ENCODE data around the gene AGTPBP1. TPM values are rescaled to one million over a fixed set of nuclear protein-coding genes. Genes with fewer than 3 reads are reported as not detected.

AGTPBP1 gene
- total and polyA plus RNA-seq, 9 of the 15 experiments (the other 6 are each of a cell fraction or from before 2014, with no cell fraction given): 1.4 to 7.9 (median 4.6) TPM

GRCh38 chr9:85516976-85517637, 224.6 kb downstream of the AGTPBP1 start:
- Histone ChIP-seq H3K27me3 (ENCODE audit: control insufficient read depth in 2 of 2, insufficient read depth in 2 of 2, low read length in 2 of 2) (peaks cover 2 to 21% of the 10 kb centered on the region in 2 experiments; a peak in 3 of 5 replicates), H3K4me1 (replicated peaks in 1 of 2; ENCODE audit: control insufficient read depth in 2 of 2, insufficient read depth in 2 of 2, low read length in 2 of 2) (no peaks in the 10 kb centered on the region), H3K27ac (ENCODE audit: extremely low read depth, low read depth, low read length) (no peak overlapping the region), H3K4me3 (no peak overlapping the region), H3K79me2 (ENCODE audit: control insufficient read depth, insufficient read depth, low read length) (no peaks in the 10 kb centered on the region), H3K9ac (ENCODE audit: insufficient read depth in 1 of 2, low read depth in 2 of 2, low read length in 2 of 2) (no peak overlapping the region), H3K9me1 (ENCODE audit: control insufficient read depth, insufficient read depth, low read length) (no peaks in the 10 kb centered on the region), H4K20me1 (replicated peaks; ENCODE audit: control insufficient read depth, insufficient read depth, low read length) (no peaks in the 10 kb centered on the region), H2AFZ (ENCODE audit: low read depth, low read length) (no peak overlapping the region), H3K36me3 (ENCODE audit: control insufficient read depth, insufficient read depth, low read length) (no peaks in the 10 kb centered on the region), H3K9me3 (replicated peaks; ENCODE audit: control insufficient read depth, insufficient read depth, low read depth, low read length) (no peaks in the 10 kb centered on the region), H3K4me2 (ENCODE audit: insufficient read depth, low read length) (no peak overlapping the region)
- no TSS peak for BruUV-seq (replicated peaks)
- FAIRE-seq: no peak
- TF ChIP-seq U2AF2 (optimal IDR thresholded peaks at IDR 0.05; ENCODE audit: low read depth, low read length): no peak
- TF ChIP-seq ZEB2 (IDR thresholded peaks at IDR 0.05): no peak
- no peak for TF ChIP-seq IRF1 (CRISPR knock-in tag; IDR thresholded peaks at IDR 0.05; ENCODE audit: borderline replicate concordance)
- no peak for TF ChIP-seq CHD4 (IDR thresholded peaks at IDR 0.05; ENCODE audit: insufficient read depth, insufficient replicate concordance, low read depth, low read length, poor library complexity, severe bottlenecking)
- TF ChIP-seq TCF7L2 (IDR thresholded peaks at IDR 0.05; ENCODE audit: low read depth, low read length): no peak
- TF ChIP-seq MCM7 (IDR thresholded peaks at IDR 0.05): no peak
- no peak for TF ChIP-seq TAF1 (IDR thresholded peaks at IDR 0.05; ENCODE audit: control insufficient read depth, extremely low read depth, insufficient read depth, low read length, severe bottlenecking)
- TF ChIP-seq, protein P1, sequence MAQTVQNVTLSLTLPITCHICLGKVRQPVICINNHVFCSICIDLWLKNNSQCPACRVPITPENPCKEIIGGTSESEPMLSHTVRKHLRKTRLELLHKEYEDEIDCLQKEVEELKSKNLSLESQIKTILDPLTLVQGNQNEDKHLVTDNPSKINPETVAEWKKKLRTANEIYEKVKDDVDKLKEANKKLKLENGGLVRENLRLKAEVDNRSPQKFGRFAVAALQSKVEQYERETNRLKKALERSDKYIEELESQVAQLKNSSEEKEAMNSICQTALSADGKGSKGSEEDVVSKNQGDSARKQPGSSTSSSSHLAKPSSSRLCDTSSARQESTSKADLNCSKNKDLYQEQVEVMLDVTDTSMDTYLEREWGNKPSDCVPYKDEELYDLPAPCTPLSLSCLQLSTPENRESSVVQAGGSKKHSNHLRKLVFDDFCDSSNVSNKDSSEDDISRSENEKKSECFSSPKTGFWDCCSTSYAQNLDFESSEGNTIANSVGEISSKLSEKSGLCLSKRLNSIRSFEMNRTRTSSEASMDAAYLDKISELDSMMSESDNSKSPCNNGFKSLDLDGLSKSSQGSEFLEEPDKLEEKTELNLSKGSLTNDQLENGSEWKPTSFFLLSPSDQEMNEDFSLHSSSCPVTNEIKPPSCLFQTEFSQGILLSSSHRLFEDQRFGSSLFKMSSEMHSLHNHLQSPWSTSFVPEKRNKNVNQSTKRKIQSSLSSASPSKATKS (CRISPR knock-in tag; IDR thresholded peaks at IDR 0.05): no peak
- CTCF ChIA-PET (ENCODE audit: low intra/inter-chr PET ratio): no interaction called here
- intact Hi-C loops (cut with micrococcal nuclease) (no loop called here), in situ Hi-C loops (cut with MboI) (no loop called here)
- POLR2A ChIA-PET: no interaction called here
- no peak for ATAC-seq
- DNase-seq (ENCODE audit: extremely low read depth in 1 of 4, low spot score in 3 of 4): no peak
- 0% methylated on average over 3 of the region's 6 CpGs for whole genome bisulfite sequencing (ENCODE audit: insufficient coverage, low coverage, missing lambda C conversion rate)

Data from K562 (cell line).